Measurements from ENCODE around the gene DNAJB14. TPM values are rescaled to one million over a fixed set of nuclear protein-coding genes. Genes with fewer than 3 reads are reported as not detected.

Gene DNAJB14
- total and polyA plus RNA-seq, 2 donors (not counting 1 experiment from before 2014, with no cell fraction given) = 25.1 to 41.5 TPM

- H4K20me1 ChIP-seq (ENCODE audit: control insufficient read depth, extremely low read depth, insufficient read depth, low read length) = no peaks in the 10 kb centered on the region
- no peak overlapping the region for H3K4me2 ChIP-seq (ENCODE audit: extremely low read depth, insufficient read depth, low read length)
- no peaks in the 10 kb centered on the region for H3K36me3 ChIP-seq (ENCODE audit: control insufficient read depth, insufficient read depth, low read length)
- no peak overlapping the region for H2AFZ ChIP-seq (ENCODE audit: low read length)
- H3K9me3 ChIP-seq (ENCODE audit: control insufficient read depth, insufficient read depth, low read depth, low read length) = no peaks in the 10 kb centered on the region
- H3K4me3 ChIP-seq (replicated peaks in 1 of 4; ENCODE audit: control extremely low read depth in 1 of 4, insufficient read depth in 1 of 4, low read depth in 3 of 4, low read length in 4 of 4) = no peak overlapping the region
- H3K4me1 ChIP-seq (ENCODE audit: control insufficient read depth, extremely low read depth, insufficient read depth, low read length) = peaks cover 5% of the 10 kb centered on the region
- TF ChIP-seq CTCF (conservative IDR thresholded peaks at IDR 0.05 in 1 of 2, IDR thresholded peaks at IDR 0.05 in 1 of 2; ENCODE audit: low read depth in 1 of 2, low read length in 2 of 2) = no peak
- TF ChIP-seq EZH2 (IDR thresholded peaks at IDR 0.05; ENCODE audit: low read length, missing control alignments) = no peak
- H3K27ac ChIP-seq (ENCODE audit: insufficient read depth, low read length) = no peak overlapping the region
- no peak overlapping the region for H3K9ac ChIP-seq (ENCODE audit: insufficient read depth, low read length)
- DNase-seq (ENCODE audit: low read depth in 2 of 2) = no peak
- H3K79me2 ChIP-seq (ENCODE audit: control insufficient read depth, insufficient read depth, low read length) = no peaks in the 10 kb centered on the region
- H3K27me3 ChIP-seq (ENCODE audit: control insufficient read depth, insufficient read depth, low read length) = no peaks in the 10 kb centered on the region
Observed at GRCh38 chr4:99971453-99972111, 25.2 kb upstream of the DNAJB14 start.

- H3K4me2 ChIP-seq (ENCODE audit: extremely low read depth, insufficient read depth, low read length) = no peak overlapping the region
Observed at GRCh38 chr4:99968330-99968729, 21.9 kb upstream of the DNAJB14 start.

GRCh38 chr4:99966692-99967091 is 20.3 kb upstream of the DNAJB14 start:
- Histone ChIP-seq H3K27me3 (ENCODE audit: control insufficient read depth, insufficient read depth, low read length) (no peaks in the 10 kb centered on the region), H3K79me2 (ENCODE audit: control insufficient read depth, insufficient read depth, low read length) (no peaks in the 10 kb centered on the region), H4K20me1 (ENCODE audit: control insufficient read depth, extremely low read depth, insufficient read depth, low read length) (no peaks in the 10 kb centered on the region), H3K4me2 (ENCODE audit: extremely low read depth, insufficient read depth, low read length) (peak overlapping the region; percentile 63), H3K36me3 (ENCODE audit: control insufficient read depth, insufficient read depth, low read length) (no peaks in the 10 kb centered on the region), H3K27ac (ENCODE audit: insufficient read depth, low read length) (no peak overlapping the region), H3K4me3 (replicated peaks in 1 of 4; ENCODE audit: control extremely low read depth in 1 of 4, insufficient read depth in 1 of 4, low read depth in 3 of 4, low read length in 4 of 4) (no peak overlapping the region), H2AFZ (ENCODE audit: low read length) (no peak overlapping the region), H3K9me3 (ENCODE audit: control insufficient read depth, insufficient read depth, low read depth, low read length) (no peaks in the 10 kb centered on the region), H3K4me1 (ENCODE audit: control insufficient read depth, extremely low read depth, insufficient read depth, low read length) (peaks cover 5% of the 10 kb centered on the region), H3K9ac (ENCODE audit: insufficient read depth, low read length) (no peak overlapping the region)
- TF ChIP-seq EZH2 (IDR thresholded peaks at IDR 0.05; ENCODE audit: low read length, missing control alignments) = no peak
- no peak for TF ChIP-seq CTCF (conservative IDR thresholded peaks at IDR 0.05 in 1 of 2, IDR thresholded peaks at IDR 0.05 in 1 of 2; ENCODE audit: low read depth in 1 of 2, low read length in 2 of 2)
- peak in 1 of 2 donors; percentile 70 for DNase-seq (ENCODE audit: low read depth in 2 of 2)

More at GRCh38 chr4:99968330-99968729, 21.9 kb upstream of the DNAJB14 start:
- Histone ChIP-seq H3K36me3 (ENCODE audit: control insufficient read depth, insufficient read depth, low read length) (no peaks in the 10 kb centered on the region), H3K27me3 (ENCODE audit: control insufficient read depth, insufficient read depth, low read length) (no peaks in the 10 kb centered on the region), H3K9me3 (ENCODE audit: control insufficient read depth, insufficient read depth, low read depth, low read length) (no peaks in the 10 kb centered on the region), H3K27ac (ENCODE audit: insufficient read depth, low read length) (no peak overlapping the region), H3K4me1 (ENCODE audit: control insufficient read depth, extremely low read depth, insufficient read depth, low read length) (peaks cover 5% of the 10 kb centered on the region), H3K9ac (ENCODE audit: insufficient read depth, low read length) (no peak overlapping the region), H3K79me2 (ENCODE audit: control insufficient read depth, insufficient read depth, low read length) (no peaks in the 10 kb centered on the region), H2AFZ (ENCODE audit: low read length) (peak overlapping the region; percentile 43), H3K4me3 (replicated peaks in 1 of 4; ENCODE audit: control extremely low read depth in 1 of 4, insufficient read depth in 1 of 4, low read depth in 3 of 4, low read length in 4 of 4) (no peak overlapping the region), H4K20me1 (ENCODE audit: control insufficient read depth, extremely low read depth, insufficient read depth, low read length) (no peaks in the 10 kb centered on the region)
- TF ChIP-seq EZH2 (IDR thresholded peaks at IDR 0.05; ENCODE audit: low read length, missing control alignments) (no peak), CTCF (conservative IDR thresholded peaks at IDR 0.05 in 1 of 2, IDR thresholded peaks at IDR 0.05 in 1 of 2; ENCODE audit: low read depth in 1 of 2, low read length in 2 of 2) (no peak)
- peak; percentile 66 to 87 for DNase-seq (ENCODE audit: low read depth in 2 of 2)
